HG03060 (cell line): ENCODE results near the gene BRD1.
"Not testable (repeated sequence)": the region's sequence is repeated elsewhere in the genome, so short reads cannot be mapped to it uniquely, and the experiment has no call there.

Source experiments
- ATAC-seq: cut with Tn5 transposase; IDR thresholded peaks from one replicate; pipeline ENCODE4 v1.9.1; 2021; ENCODE audit warnings: low read depth, moderate number of reproducible peaks; ENCODE audit not compliant: unreplicated experiment

The BRD1 gene

GRCh38 chr22:49771266-49772065 is 56.2 kb downstream of the BRD1 start:
- ATAC-seq: no peak

DNA sequence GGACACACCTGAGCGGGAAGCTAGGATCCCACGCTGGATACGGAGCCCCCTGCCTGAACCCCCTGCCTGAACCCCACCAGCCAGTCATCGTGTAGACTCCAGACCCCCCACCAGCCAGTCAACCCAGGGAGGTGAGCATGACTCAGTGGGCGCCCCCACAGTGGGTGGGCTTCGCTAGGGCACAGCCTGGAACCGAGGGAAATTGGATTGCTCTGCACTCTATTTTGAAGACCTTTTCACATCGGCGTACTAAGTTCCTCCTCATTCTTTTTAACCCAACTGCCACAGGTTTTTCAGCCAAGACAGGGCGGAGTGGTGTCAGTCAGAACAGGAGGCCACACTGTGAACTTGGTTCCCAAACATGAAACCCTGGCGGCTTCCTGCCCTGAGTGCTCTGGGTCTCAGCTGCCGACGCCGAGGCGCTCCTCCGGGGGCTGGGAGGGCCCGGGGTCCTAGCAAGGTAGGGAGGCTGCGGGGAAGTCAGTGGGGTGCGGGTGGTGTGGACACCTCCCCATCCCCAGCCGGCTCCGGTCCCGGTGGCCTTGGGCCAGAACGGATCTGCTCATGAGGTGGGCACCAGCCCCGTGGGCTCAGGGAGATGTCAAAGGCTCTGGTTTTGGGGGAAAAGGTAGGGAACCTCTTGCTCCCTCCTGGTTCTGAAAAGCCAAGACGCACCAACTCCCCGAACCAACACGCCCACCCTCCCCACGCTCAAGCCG is 57.0 kb downstream of the BRD1 start:
- ATAC-seq: no peak

DNA sequence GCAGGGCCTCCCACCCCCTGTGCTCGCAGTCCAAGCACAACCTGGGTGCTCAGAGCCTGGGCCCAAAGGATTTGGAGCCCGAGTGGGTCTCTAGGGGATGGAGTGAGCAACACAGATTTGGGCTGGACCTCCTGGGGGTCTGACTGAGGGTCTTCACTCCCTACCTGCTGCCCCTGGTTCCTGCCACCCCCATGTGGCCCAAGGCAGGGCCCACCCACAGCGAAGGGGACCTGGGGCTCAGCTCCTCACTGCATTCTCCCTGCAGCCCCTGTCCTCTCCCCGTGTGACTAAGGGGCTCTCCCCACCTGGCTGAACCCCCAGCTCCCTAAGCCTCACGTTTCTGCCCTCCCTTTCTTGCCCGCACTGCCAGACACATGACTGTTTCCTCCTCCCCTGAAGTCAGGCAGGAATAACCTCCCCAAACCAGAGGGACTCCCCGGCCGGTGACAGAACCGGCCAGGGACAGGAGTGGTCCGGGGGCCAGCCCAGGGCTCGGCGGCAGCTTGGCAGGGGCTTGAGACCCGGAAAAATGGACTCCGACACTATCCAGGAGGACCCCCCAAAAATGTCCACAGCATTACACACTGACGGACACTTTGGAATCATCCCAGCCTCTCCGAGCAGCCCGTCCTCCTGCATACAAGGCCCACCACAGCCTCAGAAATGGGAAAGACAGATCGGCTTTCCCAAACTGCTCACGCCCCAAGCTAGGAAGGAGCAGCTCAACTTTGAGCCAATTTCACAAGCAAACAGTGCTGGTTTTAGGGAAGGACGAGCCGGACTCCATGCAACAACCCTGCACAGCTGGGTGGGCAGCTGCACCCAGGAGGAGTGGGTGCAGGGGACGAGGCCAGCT is 57.8 kb downstream of the BRD1 start:
- ATAC-seq: no peak

GRCh38 chr22:49768951-49769690 is 58.6 kb downstream of the BRD1 start:
- no peak for ATAC-seq

DNA sequence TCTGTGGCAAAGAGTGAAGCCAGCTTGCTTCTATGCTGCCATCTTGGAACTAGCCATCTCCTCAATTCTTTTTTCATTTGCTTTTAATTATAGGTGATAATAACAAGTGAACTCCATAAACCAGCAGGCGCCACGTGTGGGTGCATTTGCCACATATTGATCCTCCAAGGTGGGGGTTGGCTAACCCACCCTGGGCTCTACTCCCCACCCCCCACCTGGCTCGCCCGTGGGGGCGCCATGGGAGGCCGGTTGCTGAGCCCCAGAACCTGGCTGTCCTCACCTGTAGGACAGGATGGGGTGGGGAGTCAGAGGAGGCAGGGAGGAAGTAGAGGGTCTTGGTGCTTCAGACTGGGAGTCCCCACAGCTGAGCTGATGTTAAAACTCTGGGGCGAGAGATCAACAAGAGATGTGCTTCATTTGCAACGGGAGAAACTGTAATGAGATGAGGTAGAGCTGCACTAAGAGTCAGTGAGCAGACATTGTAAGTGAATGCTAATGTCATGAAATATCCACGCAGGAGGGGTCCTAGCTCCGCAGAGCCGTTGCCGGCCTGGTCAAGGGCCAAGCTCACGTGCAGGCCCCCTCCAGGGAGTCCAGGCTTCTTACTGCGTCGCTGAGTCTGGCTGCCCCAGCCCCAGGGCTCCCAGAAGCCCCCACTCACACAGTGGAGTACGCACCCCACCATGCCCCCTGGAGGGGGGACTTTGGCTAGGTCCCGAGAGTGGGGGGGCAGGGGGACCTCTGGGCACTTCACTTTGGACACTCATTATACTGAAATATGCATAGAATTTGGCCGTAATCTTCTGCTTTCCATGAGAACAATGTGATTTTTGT is 59.4 kb downstream of the BRD1 start:
- ATAC-seq: no peak

- ATAC-seq: no peak
These were observed 60.2 kb downstream of the BRD1 start for GRCh38 chr22:49767355-49768062.

- ATAC-seq: no peak
These were observed 61.7 kb downstream of the BRD1 start for GRCh38 chr22:49765951-49766350.

- ATAC-seq: no peak
These were observed 62.4 kb downstream of the BRD1 start for GRCh38 chr22:49765091-49765771.

DNA sequence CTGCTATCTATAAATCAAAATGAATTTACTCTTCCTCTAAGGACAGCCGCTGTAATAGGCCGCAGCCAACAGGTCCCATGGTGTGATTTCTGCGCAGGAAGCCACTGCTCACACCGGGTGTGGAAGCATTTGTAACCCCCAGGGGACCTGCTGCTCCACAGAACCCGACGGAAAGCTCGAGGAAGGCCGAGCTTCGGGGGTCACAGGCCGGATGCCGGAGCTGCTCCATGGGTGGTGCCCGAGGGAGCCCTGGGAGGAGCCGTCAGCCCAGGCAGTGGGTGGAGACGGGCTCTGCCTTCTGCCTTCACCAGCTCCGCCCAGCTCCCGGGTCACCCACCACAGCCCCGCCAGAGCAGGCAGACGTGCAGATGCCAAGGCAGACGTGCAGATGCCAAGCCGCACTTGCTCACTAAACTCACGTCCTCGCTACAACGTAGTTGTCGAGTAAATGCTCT is 63.5 kb downstream of the BRD1 start:
- ATAC-seq: no peak

- ATAC-seq: no peak
These were observed 64.0 kb downstream of the BRD1 start for GRCh38 chr22:49763696-49764095.

GRCh38 chr22:49763138-49763537 is 64.5 kb downstream of the BRD1 start:
- no peak for ATAC-seq

DNA sequence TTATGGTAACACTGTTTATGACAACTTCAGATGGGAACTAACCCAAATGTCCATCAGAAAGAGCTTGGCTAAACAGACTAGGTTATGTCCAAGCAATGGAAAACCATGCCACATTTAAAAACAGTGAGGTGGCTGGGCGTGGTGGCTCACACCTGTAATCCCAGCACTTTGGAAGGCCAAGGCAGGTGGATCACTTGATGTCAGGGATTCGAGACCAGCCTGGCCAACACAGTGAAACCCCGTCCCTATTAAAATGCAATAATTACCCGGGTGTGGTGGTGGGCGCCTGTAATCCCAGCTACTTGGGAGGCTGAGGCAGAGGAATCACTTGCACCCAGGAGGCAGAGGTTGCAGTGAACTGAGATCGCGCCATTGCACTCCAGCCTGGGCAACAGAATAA is 65.1 kb downstream of the BRD1 start:
- not testable (repeated sequence) for ATAC-seq

- no peak for ATAC-seq
These were observed 65.8 kb downstream of the BRD1 start for GRCh38 chr22:49761836-49762235.

- no peak for ATAC-seq
These were observed 66.8 kb downstream of the BRD1 start for GRCh38 chr22:49760630-49761571.

GRCh38 chr22:49760280-49760629 is 67.4 kb downstream of the BRD1 start:
- ATAC-seq: no peak

- no peak for ATAC-seq
These were observed 71.0 kb downstream of the BRD1 start for GRCh38 chr22:49756676-49757075.

DNA sequence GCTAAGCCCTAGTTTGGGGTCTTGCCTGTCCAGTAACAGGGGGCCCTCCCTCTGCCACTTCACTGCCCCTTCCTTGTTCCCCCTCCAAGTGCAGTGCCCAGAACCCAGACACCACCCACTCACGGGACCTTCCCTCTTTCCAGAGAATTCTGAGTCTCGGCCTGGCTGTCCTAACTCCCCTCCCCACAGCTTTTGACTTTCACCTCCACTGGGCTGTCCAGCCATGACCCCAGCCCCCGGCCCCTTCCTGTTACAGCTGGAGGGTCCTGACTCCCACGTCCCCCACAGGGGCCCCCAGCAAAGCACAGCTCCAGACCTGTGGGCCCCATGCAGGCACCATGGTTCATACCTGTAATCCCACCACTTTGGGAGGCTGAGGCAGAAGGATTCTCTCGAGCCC is 71.5 kb downstream of the BRD1 start:
- ATAC-seq: no peak
